Measurements from ENCODE around the gene RASGRP3. TPM values are rescaled to one million over a fixed set of nuclear protein-coding genes. Genes with fewer than 3 reads are reported as not detected.
"Not testable (repeated sequence)": the region's sequence is repeated elsewhere in the genome, so short reads cannot be mapped to it uniquely, and the experiment has no call there.

Gene RASGRP3
- total RNA-seq, 1 experiment from 2014 or later: 0.72 TPM

DNA sequence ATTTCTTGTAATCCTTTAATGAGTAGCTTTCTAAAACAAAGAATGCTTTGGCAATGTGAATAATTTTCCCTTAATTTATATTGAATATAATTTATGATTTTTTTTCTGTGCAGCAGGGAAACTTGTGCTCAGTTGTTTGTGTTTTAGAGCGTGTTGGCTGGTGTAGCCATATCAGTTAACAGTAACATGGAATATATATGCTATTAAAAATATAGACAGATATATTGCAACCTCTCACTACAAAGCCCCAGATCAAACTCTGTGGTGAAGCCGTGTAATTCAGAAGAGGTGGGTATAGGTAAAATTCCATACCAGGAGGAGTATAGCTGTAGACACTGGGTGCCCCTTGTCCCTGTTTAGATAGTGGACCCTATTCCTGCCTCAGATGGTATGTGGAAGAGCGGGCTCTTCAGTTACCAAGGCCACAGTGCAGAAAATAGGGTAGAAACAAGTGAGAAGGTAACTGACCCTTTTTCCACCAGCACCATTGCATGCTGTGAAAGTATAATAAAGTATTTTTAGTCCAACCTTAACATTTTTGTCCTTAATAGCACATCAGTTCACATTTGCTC lies 18.1 kb upstream of the RASGRP3 start:
- intact Hi-C loops (cut with micrococcal nuclease; ENCODE audit: unreplicated experiment): no loop called here
- Histone ChIP-seq H2AFZ (no peak overlapping the region; the same call in 1 of the 2 replicates), H3K4me2 (no peak overlapping the region), H3K79me2 (ENCODE audit: low read depth) (no peaks in the 10 kb centered on the region), H3F3A (ENCODE audit: insufficient read depth, low read depth) (no peaks in the 10 kb centered on the region), H4K20me1 (ENCODE audit: insufficient read depth) (no peaks in the 10 kb centered on the region), H3K4me3 (no peak overlapping the region), H3K36me3 (ENCODE audit: low read depth) (no peaks in the 10 kb centered on the region), H3K4me1 (replicated peaks; ENCODE audit: insufficient read depth) (no peaks in the 10 kb centered on the region; the same call in 1 of the 2 replicates), H3K9me2 (ENCODE audit: insufficient read depth) (no peaks in the 10 kb centered on the region), H3K27me3 (ENCODE audit: insufficient read depth, low read depth) (no peaks in the 10 kb centered on the region), H3K27ac (no peak overlapping the region), H3K9me3 (ENCODE audit: insufficient read depth, low read depth) (no peaks in the 10 kb centered on the region)
- DNase-seq: no peak
- BruUV-seq (replicated peaks): no TSS peak
- ChIA-PET CTCF (no interaction called here), POLR2A (ENCODE audit: unreplicated experiment) (no interaction called here)
- no peak for TF ChIP-seq EZH2 (IDR thresholded peaks at IDR 0.05; ENCODE audit: low read depth)
- TF ChIP-seq CTCF (conservative IDR thresholded peaks at IDR 0.05): no peak

DNA sequence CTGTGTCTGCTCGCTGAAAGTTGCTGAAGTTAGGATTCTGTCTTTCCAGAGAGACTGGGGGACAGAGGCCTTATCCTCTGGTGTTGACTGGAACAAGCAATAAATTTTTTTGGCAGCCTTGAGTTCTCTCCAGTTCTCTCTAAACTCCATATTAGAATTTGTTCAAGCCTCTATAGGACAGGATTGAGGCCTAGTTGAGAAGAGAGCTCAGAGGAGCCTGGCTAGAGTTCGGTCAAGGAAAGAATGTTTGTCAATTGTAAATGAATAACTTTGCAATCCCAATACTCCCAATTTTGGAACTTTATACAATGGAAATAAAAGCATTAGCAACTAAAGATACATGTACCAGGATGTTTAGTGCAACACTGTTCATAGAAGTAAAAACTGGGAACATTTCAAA lies 16.7 kb upstream of the RASGRP3 start:
- CTCF ChIA-PET: no interaction called here
- POLR2A ChIA-PET (ENCODE audit: unreplicated experiment): no interaction called here
- no peak for DNase-seq

DNA sequence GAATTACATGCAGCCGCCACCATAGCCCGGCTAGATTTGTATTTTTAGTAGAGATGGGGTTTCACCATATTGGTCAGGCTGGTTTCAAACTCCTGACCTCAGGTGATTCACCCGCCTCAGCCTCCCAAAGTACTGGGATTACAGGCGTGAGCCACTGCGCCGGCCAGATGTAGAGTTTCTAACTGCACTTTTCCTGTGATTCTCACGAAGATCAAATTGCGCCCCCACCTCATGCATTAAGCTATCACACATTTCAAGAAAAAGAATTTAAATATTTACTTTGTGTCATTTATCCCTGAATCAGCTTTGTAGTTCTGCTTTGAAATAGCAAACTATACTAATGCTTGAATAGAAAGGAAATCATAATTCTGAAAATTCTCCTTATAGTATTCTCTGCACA lies 13.9 kb upstream of the RASGRP3 start:
- H3K9me3 ChIP-seq (ENCODE audit: insufficient read depth, low read depth); H4K20me1 ChIP-seq (ENCODE audit: insufficient read depth); H2AFZ ChIP-seq; H3K27me3 ChIP-seq (ENCODE audit: insufficient read depth, low read depth); H3K4me1 ChIP-seq (replicated peaks; ENCODE audit: insufficient read depth); POLR2A ChIA-PET (ENCODE audit: unreplicated experiment); H3K36me3 ChIP-seq (ENCODE audit: low read depth); intact Hi-C loops (cut with micrococcal nuclease; ENCODE audit: unreplicated experiment); H3K79me2 ChIP-seq (ENCODE audit: low read depth); H3K4me2 ChIP-seq; BruUV-seq (replicated peaks); DNase-seq; CTCF ChIA-PET; H3F3A ChIP-seq (ENCODE audit: insufficient read depth, low read depth); H3K4me3 ChIP-seq; H3K27ac ChIP-seq; H3K9me2 ChIP-seq (ENCODE audit: insufficient read depth): not testable (repeated sequence)

More for the DNA sequence above, 16.7 kb upstream of the RASGRP3 start:
- no peaks in the 10 kb centered on the region for H4K20me1 ChIP-seq (ENCODE audit: insufficient read depth)
- no peaks in the 10 kb centered on the region for H3K79me2 ChIP-seq (ENCODE audit: low read depth)
- no peaks in the 10 kb centered on the region for H3K36me3 ChIP-seq (ENCODE audit: low read depth)
- H3K27ac ChIP-seq: no peak overlapping the region
- TF ChIP-seq EZH2 (IDR thresholded peaks at IDR 0.05; ENCODE audit: low read depth): no peak
- intact Hi-C loops (cut with micrococcal nuclease; ENCODE audit: unreplicated experiment): no loop called here
- no peak overlapping the region for H3K4me2 ChIP-seq
- no peaks in the 10 kb centered on the region for H3K9me3 ChIP-seq (ENCODE audit: insufficient read depth, low read depth)
- BruUV-seq (replicated peaks): no TSS peak
- H3K4me3 ChIP-seq: no peak overlapping the region
- H3K9me2 ChIP-seq (ENCODE audit: insufficient read depth): no peaks in the 10 kb centered on the region
- no peaks in the 10 kb centered on the region for H3K27me3 ChIP-seq (ENCODE audit: insufficient read depth, low read depth)
- no peaks in the 10 kb centered on the region; the same call in 1 of the 2 replicates for H3K4me1 ChIP-seq (replicated peaks; ENCODE audit: insufficient read depth)
- no peaks in the 10 kb centered on the region for H3F3A ChIP-seq (ENCODE audit: insufficient read depth, low read depth)
- H2AFZ ChIP-seq: no peak overlapping the region

DNA sequence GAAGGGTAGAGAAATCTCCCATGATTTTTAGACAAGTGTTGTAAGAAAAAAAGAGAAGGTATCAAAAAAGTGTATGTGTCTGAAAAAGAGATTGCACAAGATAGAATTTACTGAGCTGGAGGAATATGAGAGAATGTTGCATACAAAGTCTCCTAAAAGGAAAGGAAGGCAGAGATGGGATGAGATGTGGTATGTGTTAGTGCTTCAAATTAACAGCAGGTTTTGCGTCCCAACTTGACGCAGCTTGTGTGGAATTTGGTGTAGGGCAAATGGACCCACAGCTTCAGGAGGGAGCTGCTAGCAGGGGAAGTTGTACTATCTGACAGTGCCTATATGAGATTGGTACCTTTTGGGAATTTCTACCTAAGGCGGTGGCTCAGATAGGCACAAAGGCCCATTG lies 9.0 kb upstream of the RASGRP3 start:
- no peaks in the 10 kb centered on the region for H3K4me1 ChIP-seq (replicated peaks; ENCODE audit: insufficient read depth)
- 0 out of 2 replicates have a peak, but pooled peaks cover 6% of the 10 kb centered on the region for H3K9me2 ChIP-seq (ENCODE audit: insufficient read depth)
- no TSS peak for BruUV-seq (replicated peaks)
- ChIA-PET CTCF (no interaction called here), POLR2A (ENCODE audit: unreplicated experiment) (no interaction called here)
- H3K79me2 ChIP-seq (ENCODE audit: low read depth): no peaks in the 10 kb centered on the region
- no peaks in the 10 kb centered on the region for H3K9me3 ChIP-seq (ENCODE audit: insufficient read depth, low read depth)
- no peak overlapping the region for H3K4me3 ChIP-seq
- DNase-seq: no peak
- H3K36me3 ChIP-seq (ENCODE audit: low read depth): no peaks in the 10 kb centered on the region
- no peaks in the 10 kb centered on the region for H3F3A ChIP-seq (ENCODE audit: insufficient read depth, low read depth)
- H4K20me1 ChIP-seq (ENCODE audit: insufficient read depth): no peaks in the 10 kb centered on the region
- no peak for TF ChIP-seq EZH2 (IDR thresholded peaks at IDR 0.05; ENCODE audit: low read depth)
- no peak for TF ChIP-seq CTCF (conservative IDR thresholded peaks at IDR 0.05)
- H3K4me2 ChIP-seq: no peak overlapping the region
- no peak overlapping the region for H2AFZ ChIP-seq
- intact Hi-C loops (cut with micrococcal nuclease; ENCODE audit: unreplicated experiment): no loop called here
- no peaks in the 10 kb centered on the region for H3K27me3 ChIP-seq (ENCODE audit: insufficient read depth, low read depth)
- H3K27ac ChIP-seq: no peak overlapping the region

Measured in PC-9 (cell line).